ENCODE measurements around the gene SNORC.

The SNORC gene

DNA sequence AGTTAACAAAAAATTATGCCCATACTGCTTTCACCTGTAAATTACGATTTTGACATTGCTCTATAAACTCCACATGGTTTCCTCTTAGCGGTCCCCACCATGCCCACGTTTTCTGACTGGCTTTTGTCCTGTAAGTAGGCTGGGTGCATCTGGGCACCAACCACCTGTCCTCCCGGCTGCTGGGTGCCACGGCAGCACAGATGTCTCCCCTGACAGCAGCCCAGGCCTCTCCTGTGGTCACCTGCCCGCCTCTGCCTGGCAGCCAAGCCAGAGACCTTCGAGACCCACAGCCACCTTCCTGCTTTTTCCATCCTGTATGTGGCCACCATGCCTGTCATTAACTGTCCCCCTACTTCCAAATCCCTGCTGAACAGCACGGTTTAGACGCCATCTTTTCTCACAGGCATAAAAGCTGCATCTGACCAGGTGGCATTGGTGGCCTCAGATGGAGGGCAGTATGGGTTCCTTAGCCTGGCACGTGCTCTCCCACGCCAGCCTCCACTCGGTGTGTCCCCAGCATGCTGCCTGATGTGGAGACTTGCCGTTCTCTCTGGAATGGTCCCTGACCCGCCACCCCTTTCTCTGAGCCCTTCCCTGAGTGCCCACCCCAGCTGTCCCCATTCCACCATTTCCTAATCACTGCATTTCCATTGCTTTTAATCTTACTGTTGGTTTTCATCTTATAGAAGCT is 18.9 kb downstream of the SNORC start:
- Histone ChIP-seq H3K36me3 (ENCODE audit: control insufficient read depth, insufficient read depth, low read length) (no peaks in the 10 kb centered on the region), H3K79me2 (no peaks in the 10 kb centered on the region), H2AFZ (no peak overlapping the region)

DNA sequence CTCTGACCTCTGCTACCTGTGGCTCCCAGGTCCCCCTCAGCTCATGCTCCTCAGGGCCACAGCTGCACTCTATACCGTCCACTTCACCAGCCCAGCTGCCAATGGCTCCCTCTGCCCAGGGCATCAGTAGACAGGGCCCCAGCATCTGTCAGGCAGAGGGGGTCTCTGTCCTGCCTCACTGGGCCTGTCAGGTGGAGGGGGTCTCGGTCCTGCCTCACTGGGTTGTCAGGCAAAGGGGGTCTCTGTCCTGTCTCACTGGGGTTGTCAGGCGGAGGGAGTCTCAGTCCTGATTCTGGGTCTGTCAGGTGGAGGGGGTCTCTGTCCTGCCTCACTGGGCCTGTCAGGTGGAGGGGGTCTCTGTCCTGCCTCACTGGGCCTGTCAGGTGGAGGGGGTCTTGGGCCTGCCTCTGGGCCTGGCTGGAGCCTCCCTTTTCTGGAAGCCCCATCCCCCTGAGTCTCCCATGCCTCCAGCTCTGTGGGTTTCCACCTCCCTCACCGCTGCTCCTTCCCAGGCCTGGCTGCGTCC is 19.9 kb downstream of the SNORC start:
- H3K27me3 ChIP-seq (ENCODE audit: control insufficient read depth, insufficient read depth, low read length) = no peaks in the 10 kb centered on the region
- no peaks in the 10 kb centered on the region for H3K9me3 ChIP-seq (ENCODE audit: control insufficient read depth, low read length)
- no peak overlapping the region for H2AFZ ChIP-seq
- no peak overlapping the region for H3K4me3 ChIP-seq (ENCODE audit: low read depth, low read length)
- no peaks in the 10 kb centered on the region for H3K36me3 ChIP-seq (ENCODE audit: control insufficient read depth, insufficient read depth, low read length)
- H3K4me2 ChIP-seq (ENCODE audit: low read length) = no peak overlapping the region
- H3K4me1 ChIP-seq = peaks cover 4% of the 10 kb centered on the region
- no peaks in the 10 kb centered on the region for H3K79me2 ChIP-seq
- TF ChIP-seq, protein P1, sequence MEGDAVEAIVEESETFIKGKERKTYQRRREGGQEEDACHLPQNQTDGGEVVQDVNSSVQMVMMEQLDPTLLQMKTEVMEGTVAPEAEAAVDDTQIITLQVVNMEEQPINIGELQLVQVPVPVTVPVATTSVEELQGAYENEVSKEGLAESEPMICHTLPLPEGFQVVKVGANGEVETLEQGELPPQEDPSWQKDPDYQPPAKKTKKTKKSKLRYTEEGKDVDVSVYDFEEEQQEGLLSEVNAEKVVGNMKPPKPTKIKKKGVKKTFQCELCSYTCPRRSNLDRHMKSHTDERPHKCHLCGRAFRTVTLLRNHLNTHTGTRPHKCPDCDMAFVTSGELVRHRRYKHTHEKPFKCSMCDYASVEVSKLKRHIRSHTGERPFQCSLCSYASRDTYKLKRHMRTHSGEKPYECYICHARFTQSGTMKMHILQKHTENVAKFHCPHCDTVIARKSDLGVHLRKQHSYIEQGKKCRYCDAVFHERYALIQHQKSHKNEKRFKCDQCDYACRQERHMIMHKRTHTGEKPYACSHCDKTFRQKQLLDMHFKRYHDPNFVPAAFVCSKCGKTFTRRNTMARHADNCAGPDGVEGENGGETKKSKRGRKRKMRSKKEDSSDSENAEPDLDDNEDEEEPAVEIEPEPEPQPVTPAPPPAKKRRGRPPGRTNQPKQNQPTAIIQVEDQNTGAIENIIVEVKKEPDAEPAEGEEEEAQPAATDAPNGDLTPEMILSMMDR (IDR thresholded peaks at IDR 0.05) = no peak
- no peak overlapping the region for H3K27ac ChIP-seq
- no peak overlapping the region for H3K9ac ChIP-seq

More for the DNA sequence above, 18.9 kb downstream of the SNORC start:
- no peak overlapping the region for H3K9ac ChIP-seq
- H3K4me2 ChIP-seq (ENCODE audit: low read length) = no peak overlapping the region
- TF ChIP-seq, protein P1 (IDR thresholded peaks at IDR 0.05) = no peak
- H3K4me1 ChIP-seq = peaks cover 4% of the 10 kb centered on the region
- no peaks in the 10 kb centered on the region for H3K27me3 ChIP-seq (ENCODE audit: control insufficient read depth, insufficient read depth, low read length)
- no peak overlapping the region for H3K27ac ChIP-seq
- H3K4me3 ChIP-seq (ENCODE audit: low read depth, low read length) = no peak overlapping the region
- no peaks in the 10 kb centered on the region for H3K9me3 ChIP-seq (ENCODE audit: control insufficient read depth, low read length)

DNA sequence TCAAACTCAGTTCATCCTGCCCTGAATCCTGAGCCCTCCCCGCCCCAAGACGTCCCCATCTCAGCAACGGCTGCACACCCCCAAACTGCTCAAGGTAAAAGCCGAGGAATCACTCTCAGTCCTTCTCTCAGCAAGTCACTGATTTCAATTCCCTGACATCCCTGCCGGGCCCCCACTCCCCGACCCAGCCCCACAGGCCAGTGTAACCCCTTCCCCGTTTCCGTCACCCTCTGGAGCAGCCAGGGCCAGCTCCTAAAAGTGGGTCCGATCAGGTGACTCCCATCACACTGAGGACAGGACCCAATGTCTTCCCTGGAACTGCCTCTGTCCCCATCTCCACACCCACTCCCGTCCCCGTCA is 20.5 kb downstream of the SNORC start:
- Histone ChIP-seq H3K4me3 (ENCODE audit: low read depth, low read length) (no peak overlapping the region), H3K4me1 (peaks cover 4% of the 10 kb centered on the region), H3K27me3 (ENCODE audit: control insufficient read depth, insufficient read depth, low read length) (no peaks in the 10 kb centered on the region), H3K9ac (no peak overlapping the region), H3K9me3 (ENCODE audit: control insufficient read depth, low read length) (no peaks in the 10 kb centered on the region), H3K4me2 (ENCODE audit: low read length) (no peak overlapping the region), H2AFZ (peak overlapping the region; percentile 61), H3K27ac (no peak overlapping the region), H3K79me2 (no peaks in the 10 kb centered on the region), H3K36me3 (ENCODE audit: control insufficient read depth, insufficient read depth, low read length) (no peaks in the 10 kb centered on the region)
- TF ChIP-seq, protein P1 (IDR thresholded peaks at IDR 0.05) = no peak

DNA sequence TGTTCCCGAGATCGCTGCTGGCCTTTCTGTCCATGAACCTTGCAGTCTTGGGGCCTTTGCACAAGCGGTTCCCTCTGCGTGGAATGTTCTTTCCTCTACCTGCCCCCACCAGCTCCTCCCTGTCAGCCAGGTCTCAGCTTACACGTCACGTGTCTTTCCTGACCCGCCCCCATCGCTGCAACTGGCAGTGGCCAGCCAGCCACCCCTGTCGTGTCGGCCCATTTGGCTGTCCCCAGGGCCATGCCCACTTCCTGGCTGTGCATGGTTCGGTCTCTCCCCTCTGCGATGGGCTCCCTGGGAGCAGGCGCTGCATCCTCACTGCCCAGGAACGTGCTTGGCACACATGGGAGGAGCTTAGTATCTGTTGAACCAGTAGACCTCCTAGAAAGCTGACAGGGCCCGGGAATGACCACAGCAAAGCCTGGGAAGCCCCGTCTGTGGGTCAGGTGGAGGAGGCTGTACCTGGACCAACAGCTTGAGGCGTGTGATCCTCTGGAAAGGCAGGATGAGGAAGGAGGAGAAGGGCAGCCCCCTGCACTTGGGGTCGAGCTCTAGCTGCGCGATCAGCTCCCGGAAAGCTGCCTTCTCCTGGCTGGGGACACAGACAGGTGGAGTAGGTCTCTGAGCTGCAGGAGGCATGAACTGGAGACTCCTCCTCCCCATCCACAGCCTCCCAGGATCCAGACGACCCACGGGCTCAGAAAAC is 21.0 kb downstream of the SNORC start:
- Histone ChIP-seq H3K27me3 (ENCODE audit: control insufficient read depth, insufficient read depth, low read length) (no peaks in the 10 kb centered on the region), H3K36me3 (ENCODE audit: control insufficient read depth, insufficient read depth, low read length) (no peaks in the 10 kb centered on the region), H3K9me3 (ENCODE audit: control insufficient read depth, low read length) (no peaks in the 10 kb centered on the region), H3K4me3 (ENCODE audit: low read depth, low read length) (no peak overlapping the region), H3K9ac (no peak overlapping the region), H3K4me2 (ENCODE audit: low read length) (no peak overlapping the region), H3K4me1 (peaks cover 4% of the 10 kb centered on the region), H2AFZ (peak overlapping the region; percentile 61), H3K27ac (no peak overlapping the region), H3K79me2 (no peaks in the 10 kb centered on the region)
- TF ChIP-seq, protein P1 (IDR thresholded peaks at IDR 0.05) = no peak
